Tongue (tissue), 2 donors: Measurements from ENCODE around the gene GTSE1. TPM values are rescaled to one million over a fixed set of nuclear protein-coding genes. Genes with fewer than 3 reads are reported as not detected.

Experiments used
- DNase-seq: peaks from one replicate; pipeline ENCODE4 v3.0.0-alpha.2; 2015
- total RNA-seq: library from RNA; depleted of rRNA; stranded (reverse); fragments of >200 nt; gene quantifications from one replicate; pipeline ENCODE4 v1.2.3, GENCODE V29; 2014

Gene GTSE1
- total RNA-seq, 1 donor from 2014 or later: 5.5 TPM

DNA sequence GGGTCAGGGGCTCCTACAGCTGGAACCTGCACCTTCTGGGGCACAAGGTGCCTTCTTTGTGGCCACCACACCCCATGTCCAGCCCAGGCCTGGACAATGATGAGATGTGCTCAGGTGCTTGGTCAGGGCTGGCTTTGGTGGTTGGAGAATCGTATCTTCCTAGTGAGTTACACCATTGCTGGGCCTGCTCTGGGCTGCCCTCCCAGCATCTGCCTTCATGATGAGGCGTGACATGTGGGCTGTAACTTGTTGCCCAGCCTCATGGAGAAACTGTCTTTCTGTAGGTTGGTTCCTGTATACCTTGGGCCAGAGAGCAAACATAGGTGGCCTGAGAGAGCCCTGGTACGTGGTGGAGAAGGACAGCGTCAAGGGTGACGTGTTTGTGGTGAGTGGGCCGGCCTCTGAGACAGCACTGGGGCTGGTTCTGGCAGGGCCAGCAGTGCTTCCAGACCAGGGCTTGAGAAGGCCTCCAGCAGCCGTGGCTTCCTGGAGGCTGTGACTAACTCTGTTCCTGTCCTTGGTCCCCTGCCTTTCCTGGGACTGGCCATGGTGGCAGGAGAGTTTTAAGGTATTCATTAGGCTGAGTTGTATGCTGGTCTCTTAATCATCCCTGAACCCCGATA, 56.9 kb downstream of the GTSE1 start:
- DNase-seq: no peak

DNA sequence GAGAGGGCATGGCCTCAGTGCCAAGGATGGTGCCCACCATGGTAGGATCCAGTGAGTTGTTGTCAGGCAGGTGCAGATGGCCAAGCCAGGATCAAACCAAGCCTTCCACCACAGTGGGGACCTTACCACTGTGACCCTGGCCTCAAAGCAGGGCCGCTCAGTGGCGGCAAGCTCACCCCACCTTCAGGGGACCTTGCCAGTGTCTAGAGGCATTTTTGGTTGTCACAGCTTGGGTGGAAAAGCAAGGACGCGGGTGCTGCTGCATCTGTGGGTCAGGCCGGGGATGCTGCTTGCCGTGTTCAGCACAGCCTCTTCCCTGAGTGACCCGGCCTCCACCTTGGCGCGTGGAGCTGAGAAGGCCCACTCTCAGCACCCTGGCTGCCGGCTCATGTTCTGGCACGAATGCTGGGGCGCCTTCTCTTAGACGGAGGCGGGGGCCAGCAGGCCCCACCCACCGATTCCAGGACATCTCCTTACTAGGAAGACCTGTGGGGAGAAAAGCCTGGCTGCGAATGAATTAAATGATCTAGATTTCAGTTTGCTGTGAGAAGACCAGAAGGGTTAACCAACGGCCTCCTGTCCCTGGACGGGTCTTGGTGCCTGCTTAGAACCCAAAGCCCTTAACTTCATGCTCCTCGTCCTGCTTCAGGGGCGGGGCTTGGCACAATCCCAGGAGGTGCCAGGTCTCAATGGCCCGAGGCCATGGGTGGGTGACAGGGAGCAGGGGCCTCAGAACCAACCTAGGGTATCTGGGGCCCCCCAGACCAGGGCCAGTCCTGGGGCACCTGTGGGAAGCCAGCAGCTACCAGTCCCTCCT, 57.7 kb downstream of the GTSE1 start:
- no peak for DNase-seq

DNA sequence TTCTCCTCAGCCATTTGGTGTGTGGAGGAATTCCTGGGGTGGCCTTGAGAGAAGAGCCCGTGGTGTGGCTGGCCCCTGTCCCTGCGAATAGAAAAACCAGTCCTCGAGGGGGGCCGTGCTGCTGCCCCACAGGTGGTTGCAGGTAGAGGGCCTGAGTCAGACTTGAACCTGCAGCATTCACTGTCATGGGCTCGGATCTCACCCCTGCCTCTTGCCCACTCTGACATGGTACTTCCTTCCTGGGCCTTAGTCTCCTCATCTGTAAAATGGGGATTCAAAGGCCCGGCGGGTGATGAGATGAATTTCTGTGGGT, 58.3 kb downstream of the GTSE1 start:
- no peak for DNase-seq

DNA sequence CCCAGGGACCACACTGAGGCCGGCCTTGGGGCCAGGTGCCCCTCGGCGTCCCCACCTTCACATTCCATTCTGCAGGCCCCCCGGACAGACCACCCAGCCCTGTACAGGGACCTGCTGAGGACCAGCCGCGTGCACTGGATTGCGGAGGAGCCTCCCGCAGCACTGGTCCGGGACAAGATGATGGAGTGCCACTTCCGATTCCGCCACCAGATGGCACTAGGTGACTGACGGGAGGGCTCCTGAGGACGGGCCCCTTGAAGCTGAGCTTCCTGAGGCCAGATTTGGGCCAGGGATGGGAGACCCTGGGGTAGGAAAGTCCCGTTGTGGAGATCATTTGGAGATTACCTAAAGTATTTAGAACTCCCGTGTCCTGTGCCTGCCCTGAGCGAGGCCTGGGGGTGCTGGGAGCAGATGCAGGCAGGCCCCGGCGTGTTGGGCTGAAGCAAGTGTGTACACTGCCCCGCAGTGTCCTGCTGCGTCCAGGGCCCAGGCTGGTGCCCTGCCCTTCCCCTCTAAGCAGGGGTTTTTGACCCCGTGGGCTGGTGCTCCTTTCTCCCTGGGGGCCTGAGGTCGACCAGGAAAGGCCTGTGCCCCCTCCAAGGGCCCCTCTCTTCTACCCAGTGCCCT, 58.8 kb downstream of the GTSE1 start:
- DNase-seq: peak; percentile 89

DNA sequence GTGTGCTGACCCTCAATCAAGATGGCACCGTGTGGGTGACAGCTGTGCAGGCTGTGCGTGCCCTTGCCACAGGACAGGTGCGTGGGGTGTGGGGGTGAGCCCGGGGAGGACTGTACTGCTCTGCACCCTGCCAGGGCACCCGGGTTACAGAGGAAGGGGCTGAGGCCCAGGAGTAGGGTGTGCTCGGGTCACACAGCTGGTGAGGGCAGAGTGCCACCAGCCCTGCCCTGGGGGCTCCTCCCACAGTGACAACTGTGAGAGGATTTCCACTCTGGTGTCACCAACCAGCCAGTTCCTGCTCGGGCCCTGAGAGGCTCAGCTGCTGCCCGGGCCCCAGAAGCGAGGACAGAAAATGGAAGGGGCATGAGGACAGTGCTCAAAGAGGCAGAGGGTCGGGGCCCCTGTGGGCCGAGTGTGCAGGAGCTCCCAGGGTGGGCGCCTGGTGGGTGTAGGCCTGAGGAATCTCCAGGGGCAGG, 59.4 kb downstream of the GTSE1 start:
- DNase-seq: peak; percentile 75

DNA sequence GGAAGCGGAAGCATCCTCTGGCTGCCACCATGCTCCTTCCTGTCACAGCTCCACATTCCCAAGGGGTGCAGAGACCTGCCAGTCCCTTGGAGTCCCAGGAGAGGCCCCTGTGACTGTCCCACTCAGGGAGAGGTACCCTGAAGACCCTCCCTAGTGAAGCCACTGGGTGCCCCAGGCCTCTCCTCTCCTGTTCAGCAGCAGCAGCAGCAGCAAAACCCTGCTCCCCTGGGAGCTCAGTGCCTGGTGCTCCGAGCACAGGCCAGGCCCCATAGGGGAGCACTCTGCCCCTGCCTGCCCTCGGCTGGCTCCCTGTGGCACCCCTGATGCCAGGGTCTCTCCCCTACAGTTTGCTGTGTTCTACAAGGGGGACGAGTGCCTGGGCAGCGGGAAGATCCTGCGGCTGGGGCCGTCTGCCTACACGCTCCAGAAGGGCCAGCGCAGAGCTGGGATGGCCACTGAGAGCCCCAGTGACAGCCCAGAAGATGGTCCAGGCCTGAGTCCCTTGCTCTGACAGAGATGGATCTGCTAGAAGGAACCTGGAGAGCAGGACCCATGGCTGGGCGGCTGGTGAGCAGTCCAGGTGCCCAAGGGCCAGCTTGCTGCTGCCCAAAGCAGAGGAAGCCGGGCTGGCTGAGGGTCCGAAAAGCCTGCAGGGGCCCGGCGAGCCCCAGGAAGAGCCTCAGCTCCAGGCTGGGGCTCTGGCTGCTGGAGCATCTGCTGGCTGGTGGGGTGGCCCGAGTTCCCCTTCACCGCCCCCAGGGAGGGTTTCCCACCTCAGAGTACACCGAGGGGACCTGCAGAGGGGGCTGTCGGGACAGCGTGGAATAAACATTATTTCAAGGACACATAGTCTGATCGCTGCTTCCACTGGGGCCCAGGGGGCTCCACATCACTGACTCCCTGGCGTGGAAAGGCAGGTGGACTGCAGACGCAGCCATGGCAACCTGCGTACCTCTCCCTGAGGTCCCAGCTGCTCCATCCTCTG, 60.1 kb downstream of the GTSE1 start:
- DNase-seq: no peak

DNA sequence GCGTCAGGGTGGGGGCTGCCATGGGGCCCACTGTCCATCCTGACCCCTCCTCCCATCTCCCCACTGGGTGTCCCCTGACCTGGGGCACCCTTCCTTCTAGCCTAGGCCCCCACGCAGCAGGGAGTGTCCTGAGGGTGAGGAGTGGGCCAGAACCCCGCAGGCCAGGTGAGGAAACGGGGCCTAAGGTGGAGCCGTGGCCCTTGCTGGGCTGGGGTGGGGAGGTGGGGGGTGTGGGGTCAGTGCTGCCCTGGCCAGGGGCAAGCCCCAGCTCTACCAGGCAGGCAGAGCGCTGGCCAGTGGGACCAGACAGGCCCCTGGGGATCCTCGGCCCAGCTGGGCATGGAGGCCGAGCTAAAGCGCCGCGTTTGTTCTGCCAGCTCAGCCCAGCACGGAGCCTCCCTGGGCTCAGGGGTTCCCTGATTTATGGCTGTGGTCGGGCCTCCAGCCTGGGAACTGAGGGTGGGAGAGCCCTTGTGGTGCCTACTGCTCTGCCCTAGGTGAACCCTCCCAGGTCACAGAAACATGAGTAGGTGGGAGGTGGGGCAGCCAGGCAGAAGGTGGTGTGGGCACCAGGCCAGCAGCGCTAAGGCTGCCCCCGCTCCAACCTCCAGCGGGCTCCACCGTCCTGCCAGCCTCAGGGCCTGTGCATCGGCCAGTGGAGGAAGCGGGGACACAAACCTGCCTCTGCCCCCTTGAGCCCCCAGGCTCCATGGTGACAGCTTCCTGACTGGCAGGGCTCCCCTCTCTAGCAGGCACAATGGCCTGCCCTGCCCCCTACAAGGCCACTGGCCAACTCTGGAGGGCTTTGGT, 61.2 kb downstream of the GTSE1 start:
- no peak for DNase-seq

DNA sequence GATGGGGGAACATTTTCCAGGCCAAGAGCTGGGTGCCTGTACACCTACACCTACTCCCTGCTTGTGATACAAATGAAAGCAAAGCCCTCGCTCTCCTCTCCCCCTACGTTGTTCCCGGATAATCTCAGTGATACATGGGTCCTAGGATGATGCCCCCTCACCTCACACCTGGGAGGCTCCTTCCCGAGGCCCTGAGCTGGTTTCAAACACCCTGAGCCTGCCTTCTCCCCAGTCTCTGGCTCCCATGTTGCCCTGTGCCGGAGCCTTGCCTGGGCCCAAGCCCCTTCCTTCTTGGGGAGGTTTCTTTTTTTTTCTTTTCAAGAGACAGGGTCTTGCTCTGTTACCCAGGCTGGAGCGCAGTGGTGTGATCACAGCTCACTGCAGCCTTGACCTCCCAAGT, 62.1 kb downstream of the GTSE1 start:
- no peak for DNase-seq

DNA sequence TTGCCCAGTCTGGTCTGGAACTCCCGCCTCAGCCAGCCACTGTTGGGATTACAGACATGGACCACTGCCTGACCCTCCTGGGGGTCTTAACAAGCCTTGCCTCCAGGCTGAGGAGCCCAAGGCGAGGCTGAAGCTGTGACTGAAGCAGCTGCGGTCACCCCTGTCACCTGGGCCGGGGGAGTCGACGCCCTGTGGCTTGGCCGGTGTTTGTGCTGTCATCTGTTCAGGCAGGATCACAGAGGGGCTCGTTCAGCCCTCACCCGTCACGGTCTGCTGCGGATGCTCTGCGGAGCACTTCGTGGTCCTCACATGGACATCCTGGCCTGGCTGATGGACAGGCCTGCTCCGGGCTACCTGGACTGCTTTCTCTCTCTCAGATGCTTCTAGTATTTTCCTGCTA, 62.7 kb downstream of the GTSE1 start:
- DNase-seq: no peak

DNA sequence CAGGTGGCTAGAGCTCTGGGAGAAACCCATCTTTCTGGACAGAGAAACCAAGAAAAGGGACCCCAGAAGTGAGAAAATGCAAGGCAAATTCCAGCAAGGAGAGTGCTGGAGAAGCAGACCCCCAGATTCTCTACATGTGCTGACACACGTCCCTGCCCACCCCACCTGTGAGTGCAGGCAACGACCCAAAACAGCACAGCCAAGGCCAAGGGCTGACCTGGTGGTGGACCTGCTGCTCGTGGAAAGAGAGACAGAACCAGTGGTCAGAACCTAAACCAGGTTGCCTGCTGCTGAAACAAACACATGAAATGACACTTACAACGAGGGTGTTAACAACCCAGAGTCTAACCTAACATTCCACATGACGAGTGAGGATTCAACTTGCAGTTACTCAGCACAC, 63.4 kb downstream of the GTSE1 start:
- DNase-seq: no peak

DNA sequence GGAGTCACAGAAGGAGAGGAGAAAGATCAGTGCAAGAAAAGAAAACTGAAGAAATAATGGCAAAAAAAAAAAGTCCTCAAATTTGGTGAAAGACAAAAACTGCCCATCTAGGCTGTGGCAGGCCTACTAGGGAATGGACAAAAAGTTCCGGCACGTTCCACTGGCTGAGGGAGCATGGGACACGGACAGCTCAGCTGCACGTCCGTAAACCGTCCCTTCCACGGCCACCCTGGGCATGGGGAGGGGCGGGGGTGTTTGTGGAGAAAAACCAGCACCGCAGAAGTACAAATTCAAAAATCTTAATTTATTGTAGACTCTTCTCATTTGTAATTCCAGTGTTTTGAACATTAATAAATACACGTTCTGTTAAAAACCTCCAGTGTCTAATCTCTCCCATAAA, 64.2 kb downstream of the GTSE1 start:
- no peak for DNase-seq

DNA sequence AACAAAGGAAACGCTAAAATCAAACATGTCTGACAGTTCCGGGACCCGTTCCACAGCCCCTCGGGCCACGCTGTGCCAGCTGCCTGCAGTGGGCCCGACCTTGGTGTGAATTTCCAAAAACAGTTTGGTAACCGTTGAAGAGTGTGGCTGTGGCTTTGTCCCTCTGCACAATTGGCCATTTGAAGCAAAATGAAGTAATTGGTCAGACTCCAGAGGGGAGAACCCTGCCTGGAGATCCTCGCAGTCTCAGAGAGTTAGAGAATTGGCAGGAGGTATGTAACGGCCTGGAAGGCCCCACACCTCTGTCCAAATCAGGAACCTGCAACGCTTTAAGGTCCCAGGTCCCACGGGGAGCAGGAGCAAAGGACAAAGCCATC, 65.1 kb downstream of the GTSE1 start:
- DNase-seq: no peak

DNA sequence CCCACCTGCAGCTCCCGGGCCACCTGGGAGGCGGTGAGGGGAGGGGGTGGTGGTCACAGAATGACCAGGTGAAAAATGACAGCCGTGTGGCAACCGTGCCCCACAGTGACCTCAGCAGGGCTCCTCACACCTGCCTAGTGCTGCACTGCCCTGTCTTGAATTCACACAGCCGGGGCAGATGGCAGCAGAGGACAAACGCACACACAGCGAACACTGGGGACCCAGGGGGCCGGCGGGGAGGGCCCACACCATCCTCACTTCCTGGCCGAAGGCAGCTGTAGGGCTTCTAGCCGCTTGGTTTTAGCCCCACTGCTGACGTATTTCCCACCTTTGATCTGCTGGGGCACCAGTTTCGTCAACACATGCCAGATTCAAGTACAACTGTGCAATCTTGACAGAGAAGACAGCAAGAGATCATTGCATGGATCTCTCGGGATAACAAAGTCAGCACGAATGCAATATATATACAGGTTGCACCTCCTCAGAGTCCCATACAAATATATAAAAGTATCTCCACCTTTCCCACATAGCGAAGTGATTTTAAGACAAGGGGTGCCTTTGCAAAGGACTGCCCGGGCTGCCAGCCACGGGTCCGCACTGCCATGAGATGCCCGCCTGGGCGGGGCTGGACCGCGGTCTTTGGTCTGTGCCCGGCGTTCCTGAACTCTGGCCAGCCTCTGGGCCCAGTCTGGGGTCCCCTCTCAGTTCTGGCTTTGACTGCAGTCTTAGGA, 65.7 kb downstream of the GTSE1 start:
- DNase-seq: no peak

DNA sequence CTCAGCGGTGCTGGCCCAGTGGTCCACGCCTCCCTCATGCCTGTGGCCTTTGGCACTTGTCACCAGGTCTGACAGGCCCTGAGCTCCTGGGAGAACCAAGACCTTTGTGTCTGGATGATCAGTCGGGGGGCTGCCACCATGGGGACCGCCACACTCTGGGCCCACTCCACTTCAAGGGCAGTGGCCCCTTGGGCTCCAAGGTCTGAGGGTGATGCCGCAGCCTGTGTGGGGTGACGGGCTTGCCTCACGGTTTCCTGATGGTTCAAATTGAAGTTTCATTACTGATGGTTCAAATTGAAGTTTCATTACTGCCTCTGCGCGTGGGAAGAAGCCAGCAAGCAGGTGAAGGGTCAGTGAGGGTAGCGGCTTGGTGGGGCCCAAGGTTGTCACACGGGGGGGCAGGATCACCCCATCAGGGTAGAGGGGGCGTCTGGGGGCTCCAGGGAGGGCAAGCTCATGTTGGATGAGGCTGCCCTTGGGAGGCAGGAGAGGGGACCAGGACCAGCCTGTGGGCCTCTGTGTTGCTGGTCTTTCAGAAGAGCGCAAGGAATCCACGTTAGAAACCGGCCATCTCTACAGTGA, 66.4 kb downstream of the GTSE1 start:
- DNase-seq: no peak

DNA sequence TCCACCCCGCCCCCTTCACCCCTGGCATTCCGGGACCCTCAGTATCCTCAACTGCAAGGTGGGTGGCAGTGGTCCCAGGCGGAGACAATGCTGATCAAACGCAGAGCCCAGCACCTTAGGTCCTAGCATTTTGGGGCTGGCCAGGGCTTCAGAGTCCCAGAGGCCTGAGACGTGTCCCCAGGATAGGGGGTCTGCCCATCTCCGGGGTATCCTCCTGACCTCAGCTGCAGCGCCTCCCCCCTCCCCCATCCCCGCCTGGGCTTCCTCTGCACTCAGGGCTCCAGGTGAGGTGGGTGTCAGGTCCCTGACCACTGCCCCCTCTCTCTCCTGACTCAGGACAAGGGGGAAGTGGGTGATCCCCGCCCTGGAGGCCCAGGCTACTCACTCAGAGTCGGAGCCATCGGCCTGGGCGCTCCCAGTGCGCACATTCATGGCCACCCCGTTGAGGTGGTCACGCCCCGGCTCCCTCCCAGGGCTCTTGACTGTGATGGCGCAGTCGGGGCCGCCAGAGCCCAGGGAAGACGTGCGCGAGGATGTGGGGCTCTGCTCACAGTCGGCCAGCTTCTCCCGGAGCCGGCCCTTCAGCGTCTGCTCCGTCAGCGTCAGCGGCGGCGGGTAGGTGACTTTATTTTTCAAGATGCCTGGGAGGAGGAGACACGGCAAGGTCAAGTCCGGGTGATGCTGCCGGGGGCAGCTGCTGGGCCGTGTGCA, 67.1 kb downstream of the GTSE1 start:
- no peak for DNase-seq

DNA sequence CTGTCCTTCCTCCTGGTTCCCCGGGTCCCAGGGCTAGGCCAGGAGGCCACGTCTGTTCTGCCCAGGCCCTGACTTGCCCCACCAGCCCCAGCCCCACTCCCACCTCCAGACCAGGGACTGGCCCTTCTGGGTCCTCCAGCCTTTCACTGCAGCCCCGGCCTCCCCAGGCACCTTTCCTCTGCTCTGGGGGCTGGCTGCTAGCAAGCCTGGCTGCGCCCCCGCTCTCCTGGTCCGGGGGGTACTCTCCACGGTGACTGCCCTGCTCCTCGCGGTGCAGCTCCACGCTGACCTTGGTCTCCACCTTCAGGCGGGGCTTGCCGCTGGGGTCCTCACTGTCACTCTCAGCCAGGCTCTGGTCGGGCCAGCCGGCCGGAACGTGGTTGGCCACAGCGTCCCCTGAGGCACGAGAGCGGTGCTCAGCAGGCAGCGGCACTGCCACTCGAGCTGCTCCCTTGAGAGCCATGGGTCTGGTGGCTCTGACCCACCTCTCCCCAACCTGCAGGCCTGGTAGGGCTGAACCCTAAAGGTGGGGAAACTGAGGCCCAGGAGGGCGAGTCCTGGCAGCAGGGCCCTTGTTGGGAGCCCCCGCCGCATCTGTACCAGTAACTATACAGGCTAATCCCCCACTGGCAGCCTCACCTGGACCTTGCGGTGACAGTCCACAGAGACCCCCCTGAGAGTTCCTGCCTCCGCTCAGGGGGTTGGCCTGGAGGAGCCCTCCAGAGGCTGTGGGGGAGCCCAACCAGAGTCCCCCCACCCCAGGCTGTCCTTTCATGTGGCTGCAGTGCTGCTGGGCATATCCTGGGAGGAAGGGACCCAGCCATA, 67.9 kb downstream of the GTSE1 start:
- DNase-seq: no peak

DNA sequence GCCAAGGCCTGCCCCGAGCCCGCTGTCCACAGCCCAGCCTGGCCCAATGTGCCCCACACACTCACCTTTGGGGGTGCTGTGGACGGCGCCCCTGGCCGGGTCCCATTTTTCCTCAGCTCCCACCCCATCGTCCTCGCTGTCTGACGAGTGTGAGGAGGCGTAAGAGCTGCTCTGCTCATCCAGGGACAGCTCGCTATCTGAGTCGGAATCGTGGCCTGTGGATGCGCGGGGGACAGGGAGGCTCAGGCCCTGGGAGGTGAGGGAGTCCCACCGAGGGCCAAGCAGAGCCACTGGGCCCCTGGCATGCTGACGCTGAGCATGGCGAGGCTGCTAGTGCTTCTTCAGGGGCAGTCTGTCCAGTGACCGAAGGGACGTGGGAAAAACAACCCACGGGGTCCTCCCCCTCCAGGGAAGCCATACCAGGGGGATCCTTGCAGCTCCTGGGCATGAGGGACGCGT, 68.5 kb downstream of the GTSE1 start:
- no peak for DNase-seq

DNA sequence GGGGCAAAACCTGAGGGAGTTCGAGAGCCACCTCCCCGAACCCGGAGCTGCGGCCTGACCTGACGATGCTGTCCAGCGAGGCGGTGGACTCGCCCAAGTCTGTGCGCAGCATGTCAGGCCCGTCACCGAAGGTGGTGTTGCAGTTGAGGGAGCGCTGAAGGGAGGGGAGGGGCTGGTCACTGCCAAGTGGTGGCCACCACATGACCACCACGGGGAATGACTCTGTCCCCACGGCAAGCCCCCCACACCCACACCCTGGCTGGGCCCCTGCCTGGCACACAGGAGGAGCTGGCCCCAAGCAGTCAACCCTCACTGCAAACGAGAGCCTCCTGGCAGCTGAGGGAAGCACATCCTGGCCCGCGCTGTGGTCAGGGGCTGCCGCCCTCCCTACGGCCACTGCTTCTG, 69.7 kb downstream of the GTSE1 start:
- DNase-seq: no peak
